ENCODE data around the gene DDX56.
"Not testable (repeated sequence)": the region's sequence is repeated elsewhere in the genome, so short reads cannot be mapped to it uniquely, and the experiment has no call there.

DDX56 gene

GRCh38 chr7:44561962-44562621 is 11.6 kb downstream of the DDX56 start:
- no peak for DNase-seq

GRCh38 chr7:44561481-44561880 is 12.2 kb downstream of the DDX56 start:
- DNase-seq: no peak

- DNase-seq: no peak
These were observed 14.2 kb downstream of the DDX56 start for GRCh38 chr7:44559485-44559884.

- DNase-seq: no peak
These were observed 16.2 kb downstream of the DDX56 start for GRCh38 chr7:44557485-44557884.

GRCh38 chr7:44555350-44555749 is 18.4 kb downstream of the DDX56 start:
- no peak for DNase-seq

- not testable (repeated sequence) for DNase-seq
These were observed 21.2 kb downstream of the DDX56 start for GRCh38 chr7:44552473-44553005.

GRCh38 chr7:44549457-44549856 is 24.3 kb downstream of the DDX56 start:
- no peak for DNase-seq

GRCh38 chr7:44548893-44549292 is 24.8 kb downstream of the DDX56 start:
- DNase-seq: no peak

GRCh38 chr7:44547536-44548231 is 26.0 kb downstream of the DDX56 start:
- DNase-seq: no peak

GRCh38 chr7:44541876-44542610 is 31.7 kb downstream of the DDX56 start:
- no peak for DNase-seq

GRCh38 chr7:44541028-44541869 is 32.5 kb downstream of the DDX56 start, which contains the start of gene NPC1L1:
TSS of gene NPC1L1 (minus strand) at chr7:44541330. CDS start at chr7:44541259, 71 bp downstream.
- no peak for DNase-seq

- DNase-seq: no peak
These were observed 33.1 kb downstream of the DDX56 start for GRCh38 chr7:44540592-44541027.

- DNase-seq: no peak
These were observed 33.8 kb downstream of the DDX56 start for GRCh38 chr7:44539669-44540506.

GRCh38 chr7:44538798-44539668 is 34.7 kb downstream of the DDX56 start:
- DNase-seq: no peak

- no peak for DNase-seq
These were observed 35.5 kb downstream of the DDX56 start for GRCh38 chr7:44538093-44538797.

GRCh38 chr7:44537442-44537841 is 36.3 kb downstream of the DDX56 start:
- no peak for DNase-seq

- no peak for DNase-seq
These were observed 37.6 kb downstream of the DDX56 start for GRCh38 chr7:44536090-44536489.

GRCh38 chr7:44535348-44536064 is 38.2 kb downstream of the DDX56 start:
- DNase-seq: no peak

- no peak for DNase-seq
These were observed 39.2 kb downstream of the DDX56 start for GRCh38 chr7:44534501-44534900.
